Eye (tissue), 1 donor: ENCODE results near the gene RABGAP1L.
"Not testable (repeated sequence)": the region's sequence is repeated elsewhere in the genome, so short reads cannot be mapped to it uniquely, and the experiment has no call there.

Source experiments
- DNase-seq: peaks from one replicate; pipeline ENCODE4 v3.0.0-alpha.2; 2015

RABGAP1L gene

DNA sequence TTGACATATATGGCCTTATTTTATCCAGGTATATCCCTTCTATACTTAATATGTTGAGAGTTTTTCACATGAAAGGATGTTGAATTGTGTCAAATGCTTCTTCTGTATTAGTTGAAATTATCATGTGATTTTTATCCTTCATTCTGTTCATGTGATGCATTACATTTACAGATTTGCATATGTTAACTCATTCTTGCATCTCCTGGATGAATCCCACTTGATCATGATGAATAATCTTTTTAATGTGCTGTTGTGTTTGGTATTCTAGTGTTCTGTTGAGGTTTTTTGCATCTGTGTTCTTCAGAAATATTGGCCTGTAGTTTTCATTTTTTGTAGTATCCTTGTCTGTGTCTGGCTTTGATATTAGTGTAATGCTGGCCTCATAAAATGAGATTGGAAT is 150.2 kb downstream of the RABGAP1L start:
- no peak for DNase-seq

DNA sequence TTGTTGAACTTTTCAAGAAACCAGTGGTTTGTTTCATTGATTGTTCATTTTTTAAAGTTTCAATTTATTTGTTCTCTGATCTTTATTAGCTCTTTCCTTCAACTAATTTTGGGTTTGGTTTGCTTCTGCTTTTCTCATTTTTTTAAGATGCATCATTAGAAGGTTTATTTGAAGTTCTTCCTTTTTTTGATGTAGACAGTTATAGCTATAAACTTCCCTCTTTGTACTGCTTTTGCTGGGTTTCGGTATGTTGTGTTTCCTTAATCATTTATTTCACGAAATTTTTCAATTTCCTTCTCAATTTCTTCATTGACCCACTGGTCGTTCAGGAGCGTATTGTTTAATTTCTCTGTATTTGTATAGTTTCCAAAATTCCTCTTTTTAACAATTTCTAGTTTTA is 155.1 kb downstream of the RABGAP1L start:
- DNase-seq = no peak

GRCh38 chr1:174315239-174315638 is 155.9 kb downstream of the RABGAP1L start:
- DNase-seq = no peak

DNA sequence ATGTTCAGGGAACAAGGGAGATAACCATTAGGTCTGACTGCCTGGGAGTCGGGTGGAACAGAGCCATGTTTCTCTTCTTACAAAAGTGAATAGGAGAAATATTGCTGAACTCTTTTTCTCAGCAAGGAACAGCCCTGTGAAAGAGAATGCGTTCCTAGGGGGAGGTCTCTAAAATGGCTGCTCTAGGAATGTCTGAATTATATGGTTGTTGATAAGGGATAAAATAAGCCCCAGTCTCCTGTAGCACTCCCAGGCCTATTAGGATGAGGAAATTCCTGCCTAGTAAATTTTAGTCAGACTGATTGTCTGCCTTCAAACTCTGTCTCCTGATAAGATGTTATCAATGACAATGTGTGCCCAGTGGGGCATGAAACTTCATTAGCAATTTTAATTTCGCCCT is 161.6 kb downstream of the RABGAP1L start:
- not testable (repeated sequence) for DNase-seq

- DNase-seq = no peak
Observed at GRCh38 chr1:174322202-174322862, 163.0 kb downstream of the RABGAP1L start.

DNA sequence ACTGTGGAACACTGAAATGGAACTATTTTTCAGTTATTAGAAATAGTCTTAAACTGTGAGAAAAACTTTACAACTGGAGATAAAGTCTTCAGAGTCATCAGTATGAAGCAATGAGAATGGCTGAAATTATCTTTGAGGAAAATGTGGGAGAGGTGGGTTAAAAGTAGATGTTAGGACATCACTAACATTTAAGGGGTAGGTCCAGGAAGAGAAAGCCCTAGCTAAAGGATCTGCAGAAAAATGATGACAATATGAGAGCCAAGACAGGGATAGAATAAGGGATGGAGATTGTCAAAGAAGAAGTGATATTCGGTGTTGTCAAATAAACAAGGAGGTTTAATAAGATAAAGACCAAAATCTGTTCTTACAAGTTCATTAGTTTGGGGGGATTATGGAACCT is 165.2 kb downstream of the RABGAP1L start:
- DNase-seq = no peak

- no peak for DNase-seq
Observed at GRCh38 chr1:174324939-174325338, 165.6 kb downstream of the RABGAP1L start.

DNA sequence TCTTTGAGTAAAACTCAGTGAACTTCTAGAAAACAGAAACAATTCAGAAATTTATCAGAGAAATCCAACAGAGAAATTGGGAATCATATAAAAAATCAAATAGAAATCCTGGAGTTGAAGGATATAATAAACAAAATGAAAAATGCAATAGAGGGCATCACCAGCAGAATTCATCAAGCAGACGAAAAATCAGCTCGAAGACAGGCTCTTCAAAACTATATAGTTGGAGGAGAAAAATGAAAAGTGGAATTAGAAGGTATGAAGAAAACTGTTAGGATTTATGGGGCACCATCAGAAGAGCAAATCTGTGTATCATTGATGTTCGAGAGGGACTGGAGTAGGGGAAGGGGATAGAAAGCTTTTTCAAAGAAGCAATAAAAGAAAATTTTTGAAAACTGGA is 167.0 kb downstream of the RABGAP1L start:
- DNase-seq = no peak

DNA sequence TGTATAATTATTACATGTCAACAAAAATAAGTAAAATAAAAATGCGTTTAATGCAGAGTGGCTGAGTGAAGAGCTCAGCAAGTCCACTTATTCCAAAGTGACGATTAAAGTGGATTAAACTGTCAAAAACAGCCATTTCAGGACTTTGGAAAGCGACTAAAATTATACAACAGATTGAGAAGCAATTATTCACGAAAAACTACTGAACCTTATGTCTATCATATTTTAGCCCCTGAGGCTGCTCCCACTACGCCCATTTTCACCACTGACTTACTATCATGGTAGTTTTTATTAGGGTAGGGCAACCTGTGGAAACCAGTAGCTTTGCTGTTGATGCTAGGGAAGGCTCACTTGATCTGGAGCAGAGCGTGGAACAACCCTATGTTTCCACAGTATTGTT is 174.1 kb downstream of the RABGAP1L start:
- DNase-seq = no peak

DNA sequence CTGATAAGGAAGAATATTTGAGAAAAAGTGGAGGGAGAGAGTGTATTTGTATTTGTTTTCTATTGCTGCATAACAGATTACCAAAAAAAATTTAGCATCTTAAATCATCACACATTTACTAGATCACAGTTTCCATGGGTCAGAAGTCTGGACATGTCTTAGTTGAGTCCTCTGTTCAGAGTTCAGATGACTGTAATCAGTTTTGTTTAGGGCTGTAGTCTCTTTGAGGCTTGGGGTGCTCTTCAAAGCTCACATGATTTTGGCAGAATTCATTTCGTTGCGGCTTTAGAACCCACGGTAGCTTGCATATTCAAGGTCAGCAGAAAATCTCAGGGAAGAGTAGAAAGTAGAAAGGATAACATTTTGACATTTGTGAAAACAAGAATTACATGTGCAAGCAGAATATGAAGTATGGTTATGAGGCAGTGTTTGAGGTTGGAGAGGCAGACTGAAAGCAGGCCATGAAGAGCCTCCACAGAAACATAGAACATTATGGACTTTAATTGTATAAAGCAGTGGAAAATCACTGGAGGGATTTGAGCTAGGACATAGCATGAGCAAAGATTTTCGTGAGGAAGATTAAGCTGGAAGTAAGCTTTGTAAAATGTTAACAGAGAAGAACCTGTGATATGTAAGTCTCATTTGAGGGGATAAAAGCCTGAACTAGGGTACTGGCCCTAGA is 177.8 kb downstream of the RABGAP1L start:
- DNase-seq = no peak

GRCh38 chr1:174340404-174340803 is 181.1 kb downstream of the RABGAP1L start:
- DNase-seq = not testable (repeated sequence)

DNA sequence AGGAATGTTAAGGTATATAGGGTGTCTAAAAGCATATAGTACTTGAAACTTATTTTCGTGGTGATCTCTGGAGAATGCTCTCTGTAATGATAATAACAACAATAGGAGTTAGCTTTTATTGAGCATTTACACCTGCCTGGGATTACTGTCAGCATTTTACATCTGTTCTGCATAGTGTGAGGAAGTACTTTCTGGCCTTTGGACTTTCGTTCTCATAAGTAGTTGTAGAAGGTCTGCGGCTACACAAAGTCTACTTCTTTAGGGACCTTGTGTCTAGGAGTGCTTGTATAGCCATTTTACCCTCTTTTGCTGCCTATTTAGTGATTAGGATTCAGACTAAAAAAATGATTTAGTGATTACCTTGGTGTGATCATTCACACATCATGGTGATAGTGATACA is 184.8 kb downstream of the RABGAP1L start:
- DNase-seq = no peak

DNA sequence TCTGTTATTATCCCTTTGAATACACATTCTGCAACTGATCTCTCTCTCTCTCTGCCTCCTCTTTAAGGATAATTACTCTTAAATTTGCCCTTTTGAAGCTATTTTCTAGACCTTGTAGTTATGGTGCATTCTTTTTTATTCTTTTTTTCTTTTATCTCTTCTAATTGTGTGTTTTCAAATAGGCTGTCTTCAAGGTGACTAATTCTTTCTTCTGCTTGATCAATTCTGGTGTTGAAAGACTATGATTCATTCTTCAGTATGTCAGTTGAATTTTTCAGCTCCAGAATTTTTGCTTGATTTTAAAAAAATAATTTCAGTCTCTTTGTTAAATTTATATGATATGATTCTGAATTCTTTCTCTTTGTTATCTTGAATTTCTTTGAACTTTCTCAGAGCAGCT is 192.8 kb downstream of the RABGAP1L start:
- no peak for DNase-seq

DNA sequence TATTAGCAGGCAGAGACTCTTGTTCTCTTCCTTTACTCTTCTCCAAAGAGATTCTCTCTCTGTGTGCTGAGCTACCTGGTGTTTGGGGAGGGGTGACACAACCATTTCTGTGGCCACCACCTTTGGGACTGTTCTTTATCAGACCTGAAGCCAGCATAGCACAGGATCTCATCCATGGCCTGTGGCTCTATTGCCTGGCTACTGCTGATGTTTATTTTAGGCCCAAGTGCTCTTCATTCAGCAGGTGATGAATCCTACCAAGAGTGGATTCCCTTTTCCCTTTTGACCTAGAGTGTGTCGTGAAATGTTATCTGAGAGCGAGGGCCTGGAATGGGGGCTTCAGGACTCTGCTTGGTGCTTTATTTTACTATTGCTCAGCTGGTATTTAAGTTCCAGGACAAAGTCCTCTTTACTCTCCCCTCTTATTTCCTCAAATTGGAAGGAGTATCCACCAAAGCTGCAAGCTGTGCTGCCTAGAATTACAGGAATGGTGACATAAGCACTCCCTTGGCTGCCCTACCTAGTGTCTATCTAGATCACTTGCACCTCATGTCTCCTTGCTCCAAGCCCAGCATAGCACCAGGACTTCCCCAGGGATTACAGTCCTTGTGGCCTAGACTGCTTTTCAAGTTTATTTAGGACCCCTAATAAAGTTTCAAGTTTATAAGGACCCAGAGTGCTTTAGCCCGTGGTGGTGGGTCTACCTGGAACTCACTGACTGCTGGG is 193.7 kb downstream of the RABGAP1L start:
- DNase-seq = no peak

DNA sequence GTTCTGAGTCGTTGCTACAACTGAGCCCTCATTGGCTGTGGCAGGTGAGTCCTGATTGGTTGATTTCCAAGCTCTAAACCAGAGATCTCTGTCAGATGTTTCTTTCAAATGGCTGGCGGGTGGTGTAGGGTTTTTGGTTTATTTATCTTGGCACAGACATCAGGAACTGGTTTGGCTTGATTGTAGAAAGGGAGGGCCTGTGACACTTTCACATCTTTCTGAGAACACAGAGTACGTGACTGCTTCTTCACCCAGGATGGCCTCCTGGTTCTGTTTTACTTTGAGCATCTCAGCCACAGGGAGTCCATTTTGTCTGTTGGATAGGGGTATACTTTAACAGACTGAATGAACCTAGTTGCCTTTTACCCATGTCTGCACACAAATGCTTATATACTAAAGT is 199.0 kb downstream of the RABGAP1L start:
- no peak for DNase-seq

- peak; percentile 9 for DNase-seq
Observed at GRCh38 chr1:174358786-174359453, 199.6 kb downstream of the RABGAP1L start.

GRCh38 chr1:174359454-174359805 is 200.1 kb downstream of the RABGAP1L start:
- no peak for DNase-seq

DNA sequence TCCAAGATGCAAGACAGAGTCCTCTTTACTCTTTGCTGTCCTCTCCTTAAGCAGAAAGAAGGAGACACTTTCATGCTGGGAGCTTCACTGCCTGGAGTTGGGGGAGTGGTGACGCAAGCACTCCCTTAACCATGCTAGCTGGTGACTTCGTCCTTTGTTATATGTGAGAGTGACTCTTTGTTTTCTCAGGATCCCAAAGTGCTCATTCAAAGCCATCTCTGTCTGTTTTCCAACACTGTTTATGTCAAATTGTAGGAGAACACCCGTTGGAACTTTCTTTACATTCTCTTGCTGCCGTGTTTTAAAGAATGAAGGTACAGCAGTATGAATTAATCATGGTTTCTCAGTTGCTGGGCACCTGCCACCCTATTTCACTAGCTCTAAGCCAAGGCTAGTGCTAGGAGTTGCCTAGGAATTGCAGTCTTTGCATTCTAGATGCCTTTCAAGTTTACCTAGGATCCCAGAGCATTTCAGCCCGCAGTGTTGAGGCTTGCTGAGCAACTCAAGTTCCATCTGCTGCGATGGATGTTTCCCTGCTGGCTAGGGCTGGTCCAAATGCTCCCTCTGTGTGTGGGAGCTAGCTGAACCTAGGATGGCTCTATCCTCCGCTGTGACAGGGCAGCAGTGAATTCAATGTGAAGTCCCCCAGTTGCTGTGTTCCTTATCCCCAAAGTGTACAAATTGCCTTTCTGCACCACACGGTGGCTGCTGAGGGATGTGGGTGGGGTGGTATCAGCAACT is 205.8 kb downstream of the RABGAP1L start:
- DNase-seq = no peak

- DNase-seq = no peak
Observed at GRCh38 chr1:174366946-174367345, 207.6 kb downstream of the RABGAP1L start.

DNA sequence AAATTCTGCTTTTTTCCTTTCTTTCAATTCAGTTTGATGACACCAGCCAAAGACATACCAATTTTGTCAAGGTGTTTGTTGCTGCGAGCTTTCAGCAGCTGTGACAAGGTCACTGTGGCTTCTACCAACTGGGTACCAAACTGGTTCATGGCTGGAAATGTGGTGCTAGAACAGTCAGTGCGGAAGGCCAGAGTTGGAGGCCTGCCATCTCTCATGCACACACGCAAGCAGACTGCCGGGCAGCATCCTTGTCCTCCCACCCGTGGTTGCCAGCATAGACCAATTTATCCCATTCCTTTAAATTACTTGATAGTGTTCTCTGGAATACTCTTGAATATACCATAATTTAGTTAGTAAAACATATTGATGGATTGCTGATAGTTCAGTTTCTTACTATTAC is 208.6 kb downstream of the RABGAP1L start:
- DNase-seq = no peak

- DNase-seq = no peak
Observed at GRCh38 chr1:174376030-174376429, 216.7 kb downstream of the RABGAP1L start.

DNA sequence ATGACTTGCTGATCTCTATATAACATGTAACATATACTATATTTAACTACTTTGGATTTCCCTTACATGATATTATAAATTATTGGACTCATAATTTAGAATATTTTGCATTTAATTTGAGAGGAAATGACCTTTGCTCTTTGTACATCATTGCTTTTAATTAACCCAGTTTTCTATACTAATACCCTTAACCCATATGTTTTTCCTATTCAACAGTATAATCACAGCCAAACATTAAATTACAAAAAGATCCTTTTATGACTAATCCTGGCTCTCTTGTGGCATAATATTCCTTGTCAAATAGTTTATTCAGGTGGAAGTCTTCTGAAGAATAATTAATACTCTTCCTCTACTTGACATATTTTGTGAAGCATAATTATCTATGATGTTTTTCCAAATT is 232.4 kb downstream of the RABGAP1L start:
- no peak for DNase-seq

DNA sequence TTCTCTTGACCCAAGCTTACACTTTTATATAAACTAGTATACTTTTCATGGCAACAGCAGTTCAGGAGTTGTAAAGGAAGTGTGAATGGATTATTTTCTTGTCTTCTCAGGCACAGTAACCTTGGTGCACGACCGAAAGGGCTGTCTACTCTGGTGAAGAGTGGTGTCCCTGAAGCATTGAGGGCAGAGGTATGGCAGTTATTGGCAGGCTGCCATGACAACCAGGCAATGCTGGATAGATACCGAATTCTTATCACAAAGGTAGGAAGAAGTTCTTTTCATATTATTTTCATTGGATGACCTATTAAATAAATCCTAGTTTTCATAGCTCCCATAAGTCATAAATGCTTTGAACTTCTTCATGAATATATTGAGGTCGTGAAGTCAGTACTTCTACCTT is 234.6 kb downstream of the RABGAP1L start:
- no peak for DNase-seq
